ENCODE measurements around the gene MAP4K5.

DNA sequence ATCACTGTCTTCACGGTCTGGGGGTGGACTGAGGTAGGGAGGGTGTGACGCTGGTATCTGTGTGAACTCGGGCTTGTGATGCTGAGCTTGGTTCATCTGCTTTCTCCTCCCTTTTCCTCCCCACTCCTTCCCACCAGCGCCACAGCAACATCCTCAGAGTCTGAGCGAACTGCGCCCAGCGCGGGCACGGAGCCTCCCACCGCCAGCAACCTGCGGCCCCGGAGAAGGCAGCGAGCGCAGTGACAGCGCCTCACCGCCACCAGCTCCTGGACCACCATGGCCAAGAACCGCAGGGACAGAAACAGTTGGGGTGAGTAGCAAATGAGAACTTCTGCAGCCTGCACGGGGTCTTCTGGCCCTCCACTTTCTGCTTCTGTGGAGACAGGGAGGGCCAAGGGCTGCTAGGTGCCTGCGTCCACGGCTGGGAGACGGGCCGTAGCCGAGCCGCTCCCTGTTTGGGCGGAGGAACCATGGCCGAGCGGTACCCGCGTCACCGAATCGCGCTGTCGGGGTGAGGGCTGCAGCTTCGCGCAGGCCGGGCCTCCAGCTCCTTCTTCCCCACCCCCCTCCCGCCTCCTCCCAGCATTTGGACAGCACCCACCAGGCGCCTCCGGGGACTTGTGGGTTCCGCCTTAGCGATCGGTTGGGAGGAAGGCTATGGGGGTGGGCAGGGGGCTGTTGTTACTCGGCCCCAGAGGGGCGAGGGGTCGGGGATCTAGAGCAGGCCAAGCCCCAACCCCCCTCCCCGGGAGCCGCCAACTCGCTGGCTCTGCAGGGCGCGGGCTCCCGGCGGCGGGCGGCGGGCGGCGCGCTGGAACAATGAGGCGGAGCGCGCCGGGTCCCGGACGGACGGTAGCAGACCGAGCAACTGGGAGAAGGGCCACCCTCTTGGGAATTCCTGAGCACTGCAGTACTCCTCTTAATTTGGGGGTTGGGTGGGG lies 27.9 kb upstream of the MAP4K5 start, which contains the start of gene ATL1:
- TF ChIP-seq, protein P1, sequence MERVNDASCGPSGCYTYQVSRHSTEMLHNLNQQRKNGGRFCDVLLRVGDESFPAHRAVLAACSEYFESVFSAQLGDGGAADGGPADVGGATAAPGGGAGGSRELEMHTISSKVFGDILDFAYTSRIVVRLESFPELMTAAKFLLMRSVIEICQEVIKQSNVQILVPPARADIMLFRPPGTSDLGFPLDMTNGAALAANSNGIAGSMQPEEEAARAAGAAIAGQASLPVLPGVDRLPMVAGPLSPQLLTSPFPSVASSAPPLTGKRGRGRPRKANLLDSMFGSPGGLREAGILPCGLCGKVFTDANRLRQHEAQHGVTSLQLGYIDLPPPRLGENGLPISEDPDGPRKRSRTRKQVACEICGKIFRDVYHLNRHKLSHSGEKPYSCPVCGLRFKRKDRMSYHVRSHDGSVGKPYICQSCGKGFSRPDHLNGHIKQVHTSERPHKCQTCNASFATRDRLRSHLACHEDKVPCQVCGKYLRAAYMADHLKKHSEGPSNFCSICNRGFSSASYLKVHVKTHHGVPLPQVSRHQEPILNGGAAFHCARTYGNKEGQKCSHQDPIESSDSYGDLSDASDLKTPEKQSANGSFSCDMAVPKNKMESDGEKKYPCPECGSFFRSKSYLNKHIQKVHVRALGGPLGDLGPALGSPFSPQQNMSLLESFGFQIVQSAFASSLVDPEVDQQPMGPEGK (CRISPR knock-in tag; IDR thresholded peaks at IDR 0.05; ENCODE audit: borderline replicate concordance), result no peak
- TF ChIP-seq CSDC2 (CRISPR knock-in tag; IDR thresholded peaks at IDR 0.05) (no peak), ARNTL (CRISPR knock-in tag; IDR thresholded peaks at IDR 0.05; ENCODE audit: borderline replicate concordance, low read depth) (no peak), ZC3H10 (CRISPR knock-in tag; IDR thresholded peaks at IDR 0.05) (no peak), ISL1 (CRISPR knock-in tag; IDR thresholded peaks at IDR 0.05) (no peak), TCF4 (CRISPR knock-in tag; IDR thresholded peaks at IDR 0.05; ENCODE audit: borderline replicate concordance) (no peak), BACH2 (CRISPR knock-in tag; IDR thresholded peaks at IDR 0.05; ENCODE audit: borderline replicate concordance) (no peak), RARB (CRISPR knock-in tag; IDR thresholded peaks at IDR 0.05) (no peak)
- TF ChIP-seq, protein P2, sequence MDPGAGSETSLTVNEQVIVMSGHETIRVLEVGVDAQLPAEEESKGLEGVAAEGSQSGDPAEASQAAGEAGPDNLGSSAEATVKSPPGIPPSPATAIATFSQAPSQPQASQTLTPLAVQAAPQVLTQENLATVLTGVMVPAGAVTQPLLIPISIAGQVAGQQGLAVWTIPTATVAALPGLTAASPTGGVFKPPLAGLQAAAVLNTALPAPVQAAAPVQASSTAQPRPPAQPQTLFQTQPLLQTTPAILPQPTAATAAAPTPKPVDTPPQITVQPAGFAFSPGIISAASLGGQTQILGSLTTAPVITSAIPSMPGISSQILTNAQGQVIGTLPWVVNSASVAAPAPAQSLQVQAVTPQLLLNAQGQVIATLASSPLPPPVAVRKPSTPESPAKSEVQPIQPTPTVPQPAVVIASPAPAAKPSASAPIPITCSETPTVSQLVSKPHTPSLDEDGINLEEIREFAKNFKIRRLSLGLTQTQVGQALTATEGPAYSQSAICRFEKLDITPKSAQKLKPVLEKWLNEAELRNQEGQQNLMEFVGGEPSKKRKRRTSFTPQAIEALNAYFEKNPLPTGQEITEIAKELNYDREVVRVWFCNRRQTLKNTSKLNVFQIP (CRISPR knock-in tag; IDR thresholded peaks at IDR 0.05; ENCODE audit: borderline replicate concordance, low read depth), result no peak
- TF ChIP-seq, protein P3, sequence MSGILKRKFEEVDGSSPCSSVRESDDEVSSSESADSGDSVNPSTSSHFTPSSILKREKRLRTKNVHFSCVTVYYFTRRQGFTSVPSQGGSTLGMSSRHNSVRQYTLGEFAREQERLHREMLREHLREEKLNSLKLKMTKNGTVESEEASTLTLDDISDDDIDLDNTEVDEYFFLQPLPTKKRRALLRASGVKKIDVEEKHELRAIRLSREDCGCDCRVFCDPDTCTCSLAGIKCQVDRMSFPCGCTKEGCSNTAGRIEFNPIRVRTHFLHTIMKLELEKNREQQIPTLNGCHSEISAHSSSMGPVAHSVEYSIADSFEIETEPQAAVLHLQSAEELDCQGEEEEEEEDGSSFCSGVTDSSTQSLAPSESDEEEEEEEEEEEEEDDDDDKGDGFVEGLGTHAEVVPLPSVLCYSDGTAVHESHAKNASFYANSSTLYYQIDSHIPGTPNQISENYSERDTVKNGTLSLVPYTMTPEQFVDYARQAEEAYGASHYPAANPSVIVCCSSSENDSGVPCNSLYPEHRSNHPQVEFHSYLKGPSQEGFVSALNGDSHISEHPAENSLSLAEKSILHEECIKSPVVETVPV (CRISPR knock-in tag; IDR thresholded peaks at IDR 0.05), result no peak
